ENCODE results near the gene SEMA6B.

Gene SEMA6B

GRCh38 chr19:4507804-4508203 is 51.7 kb downstream of the SEMA6B start:
- DNase-seq (ENCODE audit: low read depth in 2 of 2) = no peak

- no peak for DNase-seq (ENCODE audit: low read depth in 2 of 2)
Measured at GRCh38 chr19:4507150-4507452, 52.4 kb downstream of the SEMA6B start.

GRCh38 chr19:4506449-4507149 is 52.9 kb downstream of the SEMA6B start:
- DNase-seq (ENCODE audit: low read depth in 2 of 2) = no peak

- no peak for DNase-seq (ENCODE audit: low read depth in 2 of 2)
Measured at GRCh38 chr19:4505570-4506448, 53.7 kb downstream of the SEMA6B start.

GRCh38 chr19:4504891-4505569 is 54.5 kb downstream of the SEMA6B start:
- DNase-seq (ENCODE audit: low read depth in 2 of 2) = no peak

GRCh38 chr19:4504297-4504701 is 55.2 kb downstream of the SEMA6B start:
- DNase-seq (ENCODE audit: low read depth in 2 of 2) = no peak

- no peak for DNase-seq (ENCODE audit: low read depth in 2 of 2)
Measured at GRCh38 chr19:4503825-4504170, 55.7 kb downstream of the SEMA6B start.

GRCh38 chr19:4503132-4503824 is 56.2 kb downstream of the SEMA6B start:
- no peak for DNase-seq (ENCODE audit: low read depth in 2 of 2)

GRCh38 chr19:4502282-4503131 is 57.0 kb downstream of the SEMA6B start:
- no peak for DNase-seq (ENCODE audit: low read depth in 2 of 2)

GRCh38 chr19:4501691-4502090 is 57.8 kb downstream of the SEMA6B start:
- no peak for DNase-seq (ENCODE audit: low read depth in 2 of 2)

GRCh38 chr19:4500841-4501591 is 58.5 kb downstream of the SEMA6B start:
- no peak for DNase-seq (ENCODE audit: low read depth in 2 of 2)

GRCh38 chr19:4499855-4500254 is 59.6 kb downstream of the SEMA6B start:
- DNase-seq (ENCODE audit: low read depth in 2 of 2) = no peak

- no peak for DNase-seq (ENCODE audit: low read depth in 2 of 2)
Measured at GRCh38 chr19:4499318-4499717, 60.2 kb downstream of the SEMA6B start.

GRCh38 chr19:4498694-4499093 is 60.8 kb downstream of the SEMA6B start:
- no peak for DNase-seq (ENCODE audit: low read depth in 2 of 2)

- DNase-seq (ENCODE audit: low read depth in 2 of 2) = no peak
Measured at GRCh38 chr19:4497770-4498389, 61.6 kb downstream of the SEMA6B start.

GRCh38 chr19:4496304-4496703 is 63.2 kb downstream of the SEMA6B start:
- DNase-seq (ENCODE audit: low read depth in 2 of 2) = no peak

GRCh38 chr19:4495471-4495870 is 64.0 kb downstream of the SEMA6B start:
- no peak for DNase-seq (ENCODE audit: low read depth in 2 of 2)

- DNase-seq (ENCODE audit: low read depth in 2 of 2) = no peak
Measured at GRCh38 chr19:4494691-4495064, 64.8 kb downstream of the SEMA6B start.

- no peak for DNase-seq (ENCODE audit: low read depth in 2 of 2)
Measured at GRCh38 chr19:4493929-4494690, 65.4 kb downstream of the SEMA6B start.
